ENCODE results near the gene LAMC3.

DNA sequence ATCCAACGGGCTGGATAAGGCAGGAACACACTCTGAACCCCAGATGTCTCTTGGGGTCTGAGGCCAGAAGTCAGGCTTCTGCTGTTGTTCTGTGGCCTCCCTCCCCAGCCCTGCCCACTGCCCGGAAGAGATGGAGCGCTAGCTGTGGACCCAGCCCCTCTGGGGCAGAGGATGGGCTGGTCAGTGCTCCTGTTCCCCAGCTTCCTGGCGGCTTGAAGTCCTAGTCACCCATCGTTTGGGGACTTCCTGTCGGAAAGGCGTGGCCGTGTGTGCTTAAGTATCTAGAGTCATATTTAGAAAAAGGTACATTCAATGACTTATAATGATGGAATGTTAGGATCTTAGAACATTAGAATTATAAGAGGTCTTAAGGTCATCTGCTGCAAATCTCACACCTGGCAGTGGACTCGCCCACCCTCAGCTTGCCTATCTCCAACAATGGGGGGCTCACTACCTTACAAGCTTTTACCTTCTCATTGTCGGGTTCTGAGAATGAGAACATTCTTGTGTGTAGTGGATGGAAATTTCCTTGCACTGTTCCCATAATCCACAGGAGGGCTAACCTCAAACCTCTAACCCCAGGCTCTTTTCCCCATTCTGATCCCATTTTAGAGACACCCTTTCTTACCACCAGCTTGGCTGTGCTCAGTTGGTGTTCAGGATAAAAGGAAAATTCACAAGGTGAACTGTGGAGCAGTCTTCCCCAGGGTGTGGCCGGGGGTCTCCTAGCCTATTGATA lies 74.0 kb downstream of the LAMC3 start:
- TF ChIP-seq, protein P1, sequence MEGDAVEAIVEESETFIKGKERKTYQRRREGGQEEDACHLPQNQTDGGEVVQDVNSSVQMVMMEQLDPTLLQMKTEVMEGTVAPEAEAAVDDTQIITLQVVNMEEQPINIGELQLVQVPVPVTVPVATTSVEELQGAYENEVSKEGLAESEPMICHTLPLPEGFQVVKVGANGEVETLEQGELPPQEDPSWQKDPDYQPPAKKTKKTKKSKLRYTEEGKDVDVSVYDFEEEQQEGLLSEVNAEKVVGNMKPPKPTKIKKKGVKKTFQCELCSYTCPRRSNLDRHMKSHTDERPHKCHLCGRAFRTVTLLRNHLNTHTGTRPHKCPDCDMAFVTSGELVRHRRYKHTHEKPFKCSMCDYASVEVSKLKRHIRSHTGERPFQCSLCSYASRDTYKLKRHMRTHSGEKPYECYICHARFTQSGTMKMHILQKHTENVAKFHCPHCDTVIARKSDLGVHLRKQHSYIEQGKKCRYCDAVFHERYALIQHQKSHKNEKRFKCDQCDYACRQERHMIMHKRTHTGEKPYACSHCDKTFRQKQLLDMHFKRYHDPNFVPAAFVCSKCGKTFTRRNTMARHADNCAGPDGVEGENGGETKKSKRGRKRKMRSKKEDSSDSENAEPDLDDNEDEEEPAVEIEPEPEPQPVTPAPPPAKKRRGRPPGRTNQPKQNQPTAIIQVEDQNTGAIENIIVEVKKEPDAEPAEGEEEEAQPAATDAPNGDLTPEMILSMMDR (IDR thresholded peaks at IDR 0.05), result no peak
- TF ChIP-seq POLR2A (IDR thresholded peaks at IDR 0.05), result no peak
